AG04450 (cell line): ENCODE measurements around the gene CDCP2. TPM values are rescaled to one million over a fixed set of nuclear protein-coding genes. Genes with fewer than 3 reads are reported as not detected.

Experiments used
- polyA plus RNA-seq: library from polyadenylated mRNA; depleted of rRNA; stranded (reverse); fragments of >200 nt; gene quantifications from 2 replicates; pipeline ENCODE4 v1.2.3, GENCODE V29; 2011; rRNA removed
- small RNA-seq: library from RNA; depleted of rRNA; stranded (forward); fragments of <200 nt; gene quantifications from one replicate; pipeline ENCODE3, GENCODE V24; 2012; ENCODE audit warnings: low read depth; ENCODE audit not compliant: insufficient read length

Gene CDCP2
- polyA plus RNA-seq, 1 experiment, result not detected

Small RNA genes lying within 50 kb of the gene (small RNA-seq; reads per million reads assigned to genes)
- gene AL353898.1 (not detected), gene AL353898.2 (not detected)

Other genes with a start within 250 kb of the CDCP2 start
- gene IFT25, start 207.3 kb downstream of the CDCP2 start, polyA plus RNA-seq, result 41.9 and 54.2 TPM in 2 replicates
- gene LRRC42, start 206.7 kb downstream of the CDCP2 start, polyA plus RNA-seq, result 44.5 and 51.4 TPM in 2 replicates
- not detected in 2 replicates for gene LDLRAD1, start 134.8 kb downstream of the CDCP2 start, polyA plus RNA-seq
- gene TMEM59, start 99.8 kb downstream of the CDCP2 start, polyA plus RNA-seq, result 535 and 636 TPM in 2 replicates
- 3.6 and 4.3 TPM in 2 replicates for gene TCEANC2, start 99.4 kb downstream of the CDCP2 start, polyA plus RNA-seq
- gene CYB5RL, start 47.0 kb upstream of the CDCP2 start, polyA plus RNA-seq, result 4.0 and 4.1 TPM in 2 replicates
- 16.6 and 27.9 TPM in 2 replicates for gene MRPL37, start 47.2 kb upstream of the CDCP2 start, polyA plus RNA-seq